NCI-H748 (cell line): Measurements from ENCODE around the gene APBA2.
A peak's percentile ranks its signal among the peaks of the same experiment; 100 is the strongest.

Experiments used
- DNase-seq: peaks from one replicate; lab custom pipeline; 2025; ENCODE audit not compliant: unreplicated experiment; lab: John Stamatoyannopoulos, UW

Gene APBA2

GRCh38 chr15:29098652-29099051 is 212.9 kb downstream of the APBA2 start:
- DNase-seq: no peak

- no peak for DNase-seq
These were observed 213.5 kb downstream of the APBA2 start for GRCh38 chr15:29099131-29099880.

DNA sequence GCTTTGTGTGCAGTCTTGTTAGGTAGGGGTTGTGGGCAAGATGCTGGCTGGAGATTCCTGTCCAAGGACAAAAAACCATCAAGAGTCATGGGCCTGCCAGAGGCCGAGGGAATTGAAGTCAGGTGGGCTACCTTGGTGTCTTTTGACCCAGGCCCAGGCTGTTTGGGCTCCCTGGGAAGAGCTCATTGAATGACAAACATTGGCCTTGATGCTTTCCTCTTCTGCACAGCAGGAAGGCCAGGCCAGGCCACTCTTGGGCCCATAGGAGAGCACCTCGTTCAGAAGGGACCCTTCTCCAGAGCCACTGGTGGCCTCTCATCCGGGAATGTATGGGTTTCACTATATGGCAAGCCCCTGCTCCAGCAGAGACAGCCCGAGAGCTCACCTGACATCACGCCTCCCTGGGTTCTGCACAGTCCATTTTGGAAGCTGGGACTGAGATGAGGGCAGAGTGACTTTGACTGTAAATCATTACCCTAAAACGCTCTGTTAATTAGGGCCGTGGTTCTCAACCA is 214.8 kb downstream of the APBA2 start:
- no peak for DNase-seq

- no peak for DNase-seq
These were observed 215.7 kb downstream of the APBA2 start for GRCh38 chr15:29101491-29101890.

DNA sequence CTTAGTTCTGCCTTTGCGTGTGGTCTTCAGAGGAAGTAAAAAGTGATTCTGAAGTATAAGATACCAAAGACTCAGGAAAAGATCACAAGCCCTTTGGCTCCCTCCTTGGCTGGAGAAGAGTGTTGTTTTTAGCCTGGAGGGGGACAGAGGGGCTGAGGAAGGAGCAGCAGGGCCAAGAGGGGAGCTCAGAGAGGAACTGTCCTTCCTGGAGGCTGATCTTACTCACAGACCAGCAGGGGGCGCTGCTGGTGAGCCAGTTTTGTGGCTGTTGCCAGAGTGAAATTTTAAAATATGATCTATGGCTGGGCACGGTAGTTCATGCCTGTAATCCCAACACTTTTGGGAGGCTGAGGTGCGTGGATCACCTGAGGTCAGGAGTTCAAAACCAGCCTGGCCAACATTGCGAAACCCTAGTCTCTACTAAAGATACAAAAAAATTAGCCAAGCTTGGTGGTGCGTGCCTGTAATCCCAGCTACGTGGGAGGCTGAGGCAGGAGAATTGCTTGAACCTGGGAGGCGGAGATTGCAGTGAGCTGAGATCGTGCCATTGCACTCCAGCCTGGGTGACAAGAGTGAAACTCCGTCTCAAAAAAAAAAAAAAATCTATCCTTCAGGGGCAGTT is 216.5 kb downstream of the APBA2 start:
- DNase-seq: peak; percentile 45

DNA sequence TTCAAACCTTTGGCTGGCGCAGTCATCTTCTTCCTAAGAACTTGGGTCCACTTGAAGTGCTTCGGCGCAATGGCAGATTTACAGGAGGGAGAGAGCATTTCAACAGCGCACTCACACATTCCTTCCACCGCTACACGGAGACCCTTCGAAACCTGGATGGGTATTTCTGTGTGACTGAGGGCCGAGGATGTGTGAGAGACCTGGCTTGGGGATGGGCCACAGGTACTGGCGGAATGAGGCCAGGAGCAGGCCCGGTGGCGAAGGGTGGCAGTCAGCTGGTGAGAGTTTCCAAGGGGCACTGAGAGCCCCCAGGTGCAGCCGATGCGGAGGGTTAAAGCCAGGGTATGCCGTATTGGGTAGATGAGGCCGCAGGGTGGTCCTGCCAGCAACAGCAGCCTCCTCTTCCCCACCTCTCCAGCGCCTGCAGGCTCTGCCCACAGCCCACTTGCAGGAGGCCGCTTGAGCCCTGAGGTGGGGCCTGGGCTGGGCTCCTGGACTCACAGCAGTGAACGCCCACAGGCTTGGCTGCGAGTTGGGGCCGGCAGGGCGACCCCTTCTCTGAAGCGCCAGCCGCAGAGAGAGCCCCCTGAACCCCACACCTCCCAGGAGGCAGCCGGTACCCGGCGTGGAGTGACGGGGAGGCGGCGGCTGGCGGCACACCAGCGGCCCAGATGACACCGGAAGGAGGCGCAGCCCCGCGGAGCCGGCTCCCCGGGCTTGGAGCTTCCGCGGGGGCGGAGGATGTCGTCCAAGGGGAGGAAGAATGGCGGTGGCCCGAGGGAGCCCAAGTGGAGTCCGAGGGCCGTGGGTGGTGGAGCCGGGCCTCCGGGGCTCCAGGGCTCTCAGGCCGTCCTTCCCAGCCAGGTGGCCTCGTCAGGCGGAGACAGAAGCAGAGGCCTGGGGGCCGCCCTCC is 217.4 kb downstream of the APBA2 start:
- no peak for DNase-seq

GRCh38 chr15:29103824-29104565 is 218.2 kb downstream of the APBA2 start:
- peak; percentile 76 for DNase-seq

DNA sequence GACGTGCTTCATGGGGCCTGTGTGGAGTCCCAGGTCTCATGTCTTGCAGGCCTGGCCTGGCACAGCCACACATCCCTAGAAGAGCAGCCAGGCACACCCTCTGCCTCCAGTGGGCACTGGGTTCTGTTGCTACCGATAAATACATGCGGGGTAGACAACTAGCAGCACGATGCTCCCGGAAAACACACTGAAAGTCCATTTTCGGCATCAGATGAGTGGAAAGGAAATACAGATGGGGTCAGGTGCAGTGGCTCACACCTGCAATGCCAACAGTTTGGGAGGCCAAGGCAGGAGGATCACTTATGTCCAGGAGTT is 218.7 kb downstream of the APBA2 start:
- no peak for DNase-seq

DNA sequence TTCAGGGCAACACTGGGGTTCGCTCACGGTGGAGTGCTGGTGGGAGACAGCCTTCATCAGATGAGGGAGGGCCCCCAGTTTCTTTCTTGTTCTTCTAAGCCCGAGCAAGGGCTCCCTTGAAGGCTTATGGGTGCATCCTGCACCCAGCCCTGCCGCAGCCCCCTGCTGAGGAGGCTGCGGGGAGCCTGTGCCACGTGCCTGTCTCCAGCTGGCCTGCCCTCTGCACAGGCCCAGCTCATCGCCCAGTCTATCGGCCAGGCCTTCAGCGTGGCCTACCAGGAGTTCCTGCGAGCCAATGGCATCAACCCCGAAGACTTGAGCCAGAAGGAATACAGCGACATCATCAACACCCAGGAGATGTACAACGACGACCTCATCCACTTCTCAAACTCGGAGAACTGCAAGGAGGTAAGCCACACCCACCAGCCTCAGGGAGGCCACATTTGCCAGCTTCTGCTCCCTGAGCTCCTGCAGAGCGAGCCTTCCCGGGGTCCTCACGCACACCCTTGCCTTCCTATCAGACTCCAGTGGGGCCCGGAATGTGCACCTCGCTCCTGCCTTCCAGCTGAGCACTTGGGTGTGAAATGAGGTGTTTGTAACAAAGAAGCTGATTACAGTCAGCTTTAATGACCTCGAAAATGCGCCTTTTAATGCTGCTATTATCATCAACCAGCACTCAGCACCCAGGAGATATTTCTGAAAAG is 219.5 kb downstream of the APBA2 start:
- DNase-seq: no peak

DNA sequence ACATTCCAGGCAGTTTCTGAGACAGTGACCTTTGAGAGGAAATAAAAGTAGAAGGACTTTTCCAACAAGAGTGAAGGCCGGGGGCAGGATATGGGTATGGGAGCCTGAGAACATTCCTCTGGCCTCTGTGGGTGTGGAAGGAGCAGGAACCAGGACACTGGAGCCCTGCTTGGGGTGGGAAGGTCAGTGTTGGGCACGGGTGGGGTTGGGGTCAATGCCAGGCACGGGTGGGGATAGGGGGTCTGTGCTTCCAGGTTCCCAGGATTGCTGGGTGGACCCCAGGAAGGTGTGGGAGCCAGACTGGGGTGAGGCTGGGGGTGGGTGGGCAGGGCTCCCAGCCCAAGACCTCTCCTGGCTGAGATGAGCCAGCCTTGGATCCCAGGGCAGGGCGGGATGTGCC is 220.3 kb downstream of the APBA2 start:
- DNase-seq: no peak

GRCh38 chr15:29106551-29107290 is 220.9 kb downstream of the APBA2 start:
- no peak for DNase-seq

GRCh38 chr15:29107291-29107890 is 221.6 kb downstream of the APBA2 start:
- no peak for DNase-seq

GRCh38 chr15:29107971-29108645 is 222.3 kb downstream of the APBA2 start:
- no peak for DNase-seq

DNA sequence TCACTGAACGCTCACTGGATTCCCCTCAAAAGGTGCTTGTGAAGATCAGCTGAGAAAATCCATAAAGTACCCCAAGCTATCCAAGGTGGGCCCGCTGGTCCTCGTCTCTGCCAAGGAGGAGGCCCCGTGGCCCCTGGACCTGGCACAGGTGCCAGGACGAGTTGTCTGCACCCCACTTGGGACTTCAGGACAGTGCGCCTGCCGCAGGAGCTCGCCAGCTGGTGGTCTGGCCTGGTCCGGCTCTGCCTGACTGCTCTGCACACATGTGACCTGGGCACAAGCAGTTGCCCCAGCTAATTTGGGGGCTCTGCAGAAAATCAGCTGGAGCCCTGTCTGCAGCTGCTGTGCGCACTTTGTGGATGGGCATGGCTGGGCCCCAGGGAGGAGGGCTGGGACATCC is 224.0 kb downstream of the APBA2 start:
- no peak for DNase-seq

GRCh38 chr15:29110176-29110575 is 224.4 kb downstream of the APBA2 start:
- DNase-seq: no peak

DNA sequence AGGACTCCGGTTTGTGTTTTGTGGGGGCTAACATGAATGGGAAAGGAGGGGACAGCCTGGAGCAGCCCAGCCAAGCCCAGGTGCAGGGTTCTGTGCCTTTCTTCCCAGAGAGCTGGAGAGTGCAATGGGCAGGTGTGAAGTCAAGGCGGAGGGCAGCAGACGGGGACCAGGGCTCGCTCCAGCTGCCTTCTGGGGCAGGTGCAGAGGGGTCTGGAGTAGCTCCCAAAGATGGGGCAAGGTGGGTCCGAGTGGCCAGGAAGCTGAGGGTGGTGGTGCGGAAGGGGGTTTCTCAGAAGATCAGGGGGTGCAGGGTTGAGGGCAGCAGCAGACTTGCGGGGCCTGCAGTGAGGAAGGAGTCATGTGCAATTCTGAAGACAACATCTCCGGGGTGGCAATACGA is 225.0 kb downstream of the APBA2 start:
- no peak for DNase-seq

DNA sequence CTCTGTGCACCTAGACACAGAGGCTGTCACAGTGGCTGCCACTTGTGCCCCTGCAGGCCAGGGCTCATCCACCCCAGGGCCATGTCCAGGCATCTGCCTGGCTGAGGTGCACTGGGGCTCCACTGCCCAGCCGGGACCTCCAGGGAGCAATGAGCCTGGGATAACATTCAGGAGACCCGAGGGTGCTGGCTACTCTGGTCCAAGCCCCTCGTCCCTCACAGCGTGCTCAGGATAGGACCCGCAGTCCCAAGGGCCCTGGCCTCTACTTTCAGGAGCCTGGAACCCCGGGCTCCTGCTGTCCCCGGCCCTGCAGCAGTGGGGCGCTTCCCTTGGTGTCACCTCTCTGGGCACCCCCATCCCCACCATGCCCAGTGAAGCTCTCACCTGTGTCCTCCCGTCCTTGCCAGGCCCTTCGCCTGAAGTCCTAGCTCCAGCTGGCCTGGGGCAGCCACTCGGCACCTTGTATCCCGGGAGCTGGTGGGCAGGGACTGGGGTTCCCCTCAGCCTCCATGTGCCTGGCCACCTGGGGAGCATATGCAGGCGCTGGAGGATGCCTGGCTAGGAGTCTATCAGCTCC is 226.0 kb downstream of the APBA2 start:
- no peak for DNase-seq
